Nucleus accumbens (tissue), 56 donors: Measurements from ENCODE around the gene NOTCH2NLA.
"Not testable (repeated sequence)": the region's sequence is repeated elsewhere in the genome, so short reads cannot be mapped to it uniquely, and the experiment has no call there.

Experiments
- DNase-seq, 56 donors: peaks; one replicate each; lab custom pipeline; 2025; lab: John Stamatoyannopoulos, UW

The NOTCH2NLA gene

DNA sequence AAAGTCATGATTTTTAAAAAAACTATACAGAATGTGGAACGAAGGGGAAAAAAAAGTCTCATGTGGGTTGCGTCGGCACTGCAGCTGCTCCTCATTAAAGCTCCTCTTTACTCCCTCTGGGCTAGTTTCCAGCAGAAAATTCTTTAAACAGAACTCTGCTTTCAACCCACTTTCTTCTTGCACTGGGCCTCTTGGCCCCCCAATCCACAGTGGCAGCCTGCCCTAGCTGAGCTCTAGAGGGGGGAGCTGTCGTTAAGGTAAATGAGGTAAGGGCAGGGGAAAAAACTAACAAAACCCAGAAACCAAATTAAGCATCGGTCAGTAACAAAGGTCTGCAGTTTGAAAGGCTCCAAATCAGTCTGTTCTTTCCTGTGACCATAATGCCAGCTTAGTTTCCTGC is 54.3 kb downstream of the NOTCH2NLA start:
- not testable (repeated sequence) for DNase-seq

GRCh38 chr1:146167740-146168139 is 61.1 kb downstream of the NOTCH2NLA start:
- DNase-seq = not testable (repeated sequence)

- not testable (repeated sequence) for DNase-seq
Measured at GRCh38 chr1:146167273-146167672, 61.5 kb downstream of the NOTCH2NLA start.

GRCh38 chr1:146144465-146144864 is 84.4 kb downstream of the NOTCH2NLA start, which contains the start of gene NBPF10:
NBPF10 (minus strand) TSS chr1:146144804; CDS start chr1:146144769, 35 bp downstream.
- not testable (repeated sequence) for DNase-seq
